SK-N-SH (cell line): ENCODE measurements around the gene ANKRD18B. TPM values are rescaled to one million over a fixed set of nuclear protein-coding genes. Genes with fewer than 3 reads are reported as not detected.
"Not testable (repeated sequence)": the region's sequence is repeated elsewhere in the genome, so short reads cannot be mapped to it uniquely, and the experiment has no call there.

Experiments
- CTCF ChIA-PET: fragments of 300-600, 350-600 bp; formaldehyde crosslinking; extraction: SDS; loops from one replicate; lab custom pipeline; 2021; lab: Yijun Ruan, JAX
- POLR2A ChIA-PET: fragments of 350-600 bp; sonication (Branson Sonifier 250); formaldehyde crosslinking; extraction: SDS; loops from one replicate; lab custom pipeline; 2020; ENCODE audit warnings: antibody characterized with exemption, inconsistent platforms; lab: Yijun Ruan, JAX
- DNase-seq: peaks from one replicate; pipeline ENCODE4 v3.0.0; 2012
- H2AFZ ChIP-seq: fragments of 200-600 bp; sonication (generic); 2 replicates; pipeline ENCODE4 v1.8.1; 2016; ENCODE audit warnings: antibody characterized with exemption, mild to moderate bottlenecking, low read depth
- H3F3A ChIP-seq: fragments of 200-600 bp; sonication (generic); replicated peaks from 2 replicates; pipeline ENCODE3; 2016; ENCODE audit warnings: antibody characterized with exemption, mild to moderate bottlenecking; ENCODE audit not compliant: insufficient read depth
- H3K27ac ChIP-seq, 2 experiments: fragments of 200-500 bp in 1 of 2; fragments of 200-600 bp in 1 of 2; sonication (Bioruptor generic) in 1 of 2; sonication (generic), shearing (Covaris generic) in 1 of 2; 2 replicates each; pipeline versions ENCODE4 v1.5.1 to v1.6.1; 2014 to 2016; ENCODE audit warnings: low read depth in 2 of 2, inconsistent platforms in 1 of 2, low read length in 1 of 2, mild to moderate bottlenecking in 1 of 2, mixed read lengths in 1 of 2
- H3K27me3 ChIP-seq: fragments of 200-600 bp; sonication (generic), shearing (Covaris generic); 2 replicates; pipeline ENCODE4 v1.6.1; 2016; ENCODE audit warnings: mixed run types; ENCODE audit not compliant: insufficient read depth
- H3K36me3 ChIP-seq, 2 experiments: fragments of 200-500 bp in 1 of 2; fragments of 200-600 bp in 1 of 2; sonication (Bioruptor generic) in 1 of 2; sonication (generic) in 1 of 2; replicated peaks in 1 of 2; 2 replicates each; pipeline versions ENCODE3 to v1.5.1; 2014 to 2016; ENCODE audit warnings: low read length in 1 of 2, mild to moderate bottlenecking in 1 of 2; ENCODE audit not compliant: insufficient read depth in 2 of 2, control insufficient read depth in 1 of 2
- H3K4me1 ChIP-seq, 2 experiments: fragments of 200-500 bp in 1 of 2; fragments of 200-600 bp in 1 of 2; sonication (Bioruptor generic) in 1 of 2; sonication (generic), shearing (Covaris generic) in 1 of 2; 2 replicates each; pipeline versions ENCODE4 v1.5.1 to v1.6.1; 2014 to 2016; ENCODE audit warnings: low read depth in 1 of 2, low read length in 1 of 2, mixed run types in 1 of 2; ENCODE audit not compliant: insufficient read depth in 2 of 2, control insufficient read depth in 1 of 2
- H3K4me2 ChIP-seq: fragments of 200-600 bp; sonication (generic), shearing (Covaris generic); 2 replicates; pipeline ENCODE4 v1.6.1; 2017; ENCODE audit warnings: mixed run types
- H3K4me3 ChIP-seq, 2 experiments: fragments of 200-500 bp in 1 of 2; fragments of 200-600 bp in 1 of 2; sonication (Bioruptor generic) in 1 of 2; sonication (generic), shearing (Covaris generic) in 1 of 2; 2 replicates each; pipeline versions ENCODE4 v1.5.1 to v1.8.1; 2014 to 2016; ENCODE audit warnings: low read depth in 2 of 2, inconsistent platforms in 1 of 2, low read length in 1 of 2, mild to moderate bottlenecking in 1 of 2, mixed read lengths in 1 of 2, moderate library complexity in 1 of 2
- H3K79me2 ChIP-seq: fragments of 200-600 bp; sonication (generic); 2 replicates; pipeline ENCODE4 v1.8.1; 2017; ENCODE audit warnings: mild to moderate bottlenecking; ENCODE audit not compliant: insufficient read depth
- H3K9ac ChIP-seq: fragments of 200-600 bp; sonication (generic); 2 replicates; pipeline ENCODE4 v1.6.1; 2017; ENCODE audit warnings: mixed run types
- H3K9me2 ChIP-seq: fragments of 200-600 bp; sonication (generic); 2 replicates; pipeline ENCODE4 v1.6.1; 2017; ENCODE audit warnings: mixed run types
- H3K9me3 ChIP-seq: fragments of 200-600 bp; sonication (generic); 2 replicates; pipeline ENCODE4 v1.6.1; 2017; ENCODE audit warnings: mixed run types, mild to moderate bottlenecking, moderate library complexity
- H4K20me1 ChIP-seq: fragments of 200-600 bp; sonication (generic); 2 replicates; pipeline ENCODE4 v1.6.1; 2017; ENCODE audit warnings: mild to moderate bottlenecking, mixed run types; ENCODE audit not compliant: insufficient read depth
- EP300 ChIP-seq, 2 experiments: IDR thresholded peaks; 2 replicates each; pipeline versions ENCODE4 v1.4.0 to v1.6.1; 2012; ENCODE audit warnings: borderline replicate concordance in 1 of 2, low read depth in 1 of 2, low read length in 1 of 2
- FOXM1 ChIP-seq: IDR thresholded peaks from 2 replicates; pipeline ENCODE4 v1.4.0; 2012; ENCODE audit warnings: low read depth, mild to moderate bottlenecking
- GATA2 ChIP-seq: sonication (generic); formaldehyde crosslinking; IDR thresholded peaks from 2 replicates; pipeline ENCODE4 v1.5.0; 2020; ENCODE audit warnings: mild to moderate bottlenecking, missing genetic modification reagents
- NRF1 ChIP-seq: IDR thresholded peaks from 2 replicates; pipeline ENCODE4 v1.6.1; 2012; ENCODE audit warnings: low read depth, mild to moderate bottlenecking, low read length
- RAD21 ChIP-seq: IDR thresholded peaks from 2 replicates; pipeline ENCODE4 v1.6.1; 2012; ENCODE audit warnings: mild to moderate bottlenecking, low read length
- WGBS: methylation state at CpG from one replicate; pipeline ENCODE4 v1.1.6; 2017; ENCODE audit warnings: low lambda C conversion rate; 5-methylcytosine and 5-hydroxymethylcytosine counted together
- polyA plus RNA-seq, 3 experiments: library from polyadenylated mRNA; depleted of rRNA; stranded (reverse); fragments of >200 nt; gene quantifications; 2 replicates each; pipeline ENCODE4 v1.2.3, GENCODE V29; 2012
- TF ChIP-seq, protein P1 (sequence below): fragments of 200-600 bp; sonication (generic); IDR thresholded peaks from 2 replicates; pipeline ENCODE4 v1.6.1; 2017; ENCODE audit warnings: antibody characterized with exemption, mild to moderate bottlenecking, moderate library complexity
- TF ChIP-seq, protein P2 (sequence below): fragments of 150-350 bp; IDR thresholded peaks from 2 replicates; pipeline ENCODE4 v1.6.1; 2017; ENCODE audit warnings: antibody characterized with exemption, low read length, low read depth, borderline replicate concordance

The ANKRD18B gene
- polyA plus RNA-seq, 1 of the 3 experiments (the other 2 are of a cell fraction), result 2.3 TPM

DNA sequence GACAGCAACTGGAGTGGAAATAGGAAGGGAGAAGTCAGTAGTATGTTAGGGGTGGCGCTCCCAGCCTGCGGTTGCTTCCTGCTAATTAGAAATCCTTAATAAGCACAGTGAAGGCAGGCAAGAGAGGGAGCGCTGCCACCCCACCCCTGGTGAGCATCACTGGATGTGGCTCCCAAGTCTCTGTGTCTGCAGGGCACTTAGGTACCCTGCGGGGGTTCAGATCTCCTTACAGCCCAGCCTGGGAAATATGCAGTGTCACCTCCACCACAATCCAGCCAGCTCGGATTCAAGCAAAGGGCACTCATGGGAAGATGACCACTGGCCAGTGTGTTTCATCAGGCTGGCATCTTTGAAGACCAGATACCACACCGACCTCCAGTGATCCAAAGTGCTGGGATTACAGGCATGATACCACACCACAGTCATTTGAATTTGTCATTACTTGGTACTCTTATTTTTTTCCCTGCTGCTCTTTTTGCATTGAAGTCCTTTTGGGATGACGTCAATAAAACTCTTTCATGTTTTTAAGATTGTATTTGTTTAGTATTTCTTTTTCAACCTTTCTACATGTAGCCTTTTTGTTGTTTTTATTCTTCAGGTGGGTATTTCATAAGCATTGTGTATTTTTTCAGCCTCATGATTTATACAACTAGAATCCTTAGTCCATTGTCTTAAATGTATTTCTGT lies 90.1 kb downstream of the ANKRD18B start:
- CTCF ChIA-PET, result interaction anchor here (1.0 kb wide), 1 partner anchor 10 kb away, joined by 3 read pairs; no protein-coding TSS in a partner anchor

DNA sequence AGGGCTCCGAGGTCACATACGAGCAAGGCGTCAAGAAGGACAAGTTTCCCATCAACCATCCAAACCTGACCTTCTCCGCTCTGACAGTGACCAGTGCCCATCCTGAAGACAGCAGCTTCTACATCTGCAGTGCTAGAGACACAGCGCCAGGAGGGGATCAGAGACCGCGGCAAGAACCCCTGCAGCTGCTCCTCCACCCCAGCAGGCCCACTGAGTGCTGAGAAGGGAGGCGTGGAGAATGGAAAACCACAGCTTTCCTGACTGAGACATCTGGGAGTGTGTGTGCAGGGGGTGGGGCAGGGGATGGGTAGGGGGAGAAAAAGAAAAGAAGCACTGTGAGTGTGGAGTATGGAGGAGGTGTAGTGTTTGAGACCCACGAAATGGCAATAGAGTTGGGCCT lies 94.3 kb downstream of the ANKRD18B start:
- H3K36me3 ChIP-seq, H2AFZ ChIP-seq, H3K9me2 ChIP-seq, H3K9me3 ChIP-seq, POLR2A ChIA-PET, H3K27ac ChIP-seq, H3K4me3 ChIP-seq, H4K20me1 ChIP-seq, H3K4me2 ChIP-seq, H3K79me2 ChIP-seq, H3K9ac ChIP-seq, DNase-seq, H3K27me3 ChIP-seq: not testable (repeated sequence)
- peaks cover 2 to 12% of the 10 kb centered on the region in 2 experiments; a peak in 2 of 4 replicates for H3K4me1 ChIP-seq
- WGBS, result 80% methylated on average over 6 of the region's 9 CpGs
- CTCF ChIA-PET, result interaction anchor here (0.6 to 15.7 kb wide), 6 partner anchors 8 to 130 kb away, joined by 3 to 496 read pairs (median 4); no protein-coding TSS in a partner anchor
- H3F3A ChIP-seq, result peaks cover 15% of the 10 kb centered on the region

More for the DNA sequence above, 90.1 kb downstream of the ANKRD18B start:
- no peak overlapping the region for H3K9ac ChIP-seq
- H3K27me3 ChIP-seq, result no peaks in the 10 kb centered on the region
- POLR2A ChIA-PET, result no interaction called here
- no peak overlapping the region for H2AFZ ChIP-seq
- H3K9me2 ChIP-seq, result no peaks in the 10 kb centered on the region
- no peaks in the 10 kb centered on the region for H3K9me3 ChIP-seq
- no peaks in the 10 kb centered on the region for H3F3A ChIP-seq
- no peak overlapping the region for H3K27ac ChIP-seq
- H3K36me3 ChIP-seq, result no peaks in the 10 kb centered on the region
- H3K79me2 ChIP-seq, result no peaks in the 10 kb centered on the region
- no peak overlapping the region for H3K4me2 ChIP-seq
- 61% methylated on average over 6 of the region's 7 CpGs for WGBS
- TF ChIP-seq GATA2, result no peak
- no peak for TF ChIP-seq EP300 (IDR thresholded peaks at IDR 0.05; ENCODE audit: borderline replicate concordance in 1 of 2, low read depth in 1 of 2, low read length in 1 of 2)
- no peak for TF ChIP-seq FOXM1
- TF ChIP-seq NRF1, result no peak
- TF ChIP-seq RAD21, result no peak
- TF ChIP-seq, protein P1, sequence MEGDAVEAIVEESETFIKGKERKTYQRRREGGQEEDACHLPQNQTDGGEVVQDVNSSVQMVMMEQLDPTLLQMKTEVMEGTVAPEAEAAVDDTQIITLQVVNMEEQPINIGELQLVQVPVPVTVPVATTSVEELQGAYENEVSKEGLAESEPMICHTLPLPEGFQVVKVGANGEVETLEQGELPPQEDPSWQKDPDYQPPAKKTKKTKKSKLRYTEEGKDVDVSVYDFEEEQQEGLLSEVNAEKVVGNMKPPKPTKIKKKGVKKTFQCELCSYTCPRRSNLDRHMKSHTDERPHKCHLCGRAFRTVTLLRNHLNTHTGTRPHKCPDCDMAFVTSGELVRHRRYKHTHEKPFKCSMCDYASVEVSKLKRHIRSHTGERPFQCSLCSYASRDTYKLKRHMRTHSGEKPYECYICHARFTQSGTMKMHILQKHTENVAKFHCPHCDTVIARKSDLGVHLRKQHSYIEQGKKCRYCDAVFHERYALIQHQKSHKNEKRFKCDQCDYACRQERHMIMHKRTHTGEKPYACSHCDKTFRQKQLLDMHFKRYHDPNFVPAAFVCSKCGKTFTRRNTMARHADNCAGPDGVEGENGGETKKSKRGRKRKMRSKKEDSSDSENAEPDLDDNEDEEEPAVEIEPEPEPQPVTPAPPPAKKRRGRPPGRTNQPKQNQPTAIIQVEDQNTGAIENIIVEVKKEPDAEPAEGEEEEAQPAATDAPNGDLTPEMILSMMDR, result no peak
- TF ChIP-seq, protein P2, sequence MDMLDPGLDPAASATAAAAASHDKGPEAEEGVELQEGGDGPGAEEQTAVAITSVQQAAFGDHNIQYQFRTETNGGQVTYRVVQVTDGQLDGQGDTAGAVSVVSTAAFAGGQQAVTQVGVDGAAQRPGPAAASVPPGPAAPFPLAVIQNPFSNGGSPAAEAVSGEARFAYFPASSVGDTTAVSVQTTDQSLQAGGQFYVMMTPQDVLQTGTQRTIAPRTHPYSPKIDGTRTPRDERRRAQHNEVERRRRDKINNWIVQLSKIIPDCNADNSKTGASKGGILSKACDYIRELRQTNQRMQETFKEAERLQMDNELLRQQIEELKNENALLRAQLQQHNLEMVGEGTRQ, result no peak
- H4K20me1 ChIP-seq, result no peaks in the 10 kb centered on the region
- H3K4me3 ChIP-seq, result no peak overlapping the region
- no peaks in the 10 kb centered on the region for H3K4me1 ChIP-seq
- DNase-seq, result no peak
